HG03469 (cell line): ENCODE data around the gene NDUFB10.
"Not testable (repeated sequence)": the region's sequence is repeated elsewhere in the genome, so short reads cannot be mapped to it uniquely, and the experiment has no call there.

Experiments
- ATAC-seq: cut with Tn5 transposase; IDR thresholded peaks from one replicate; pipeline ENCODE4 v1.9.1; 2021; ENCODE audit warnings: mild to moderate bottlenecking, moderate library complexity, moderate number of reproducible peaks; ENCODE audit not compliant: unreplicated experiment

The NDUFB10 gene

GRCh38 chr16:1959269-1960039 lies at the start of gene NDUFB10:
Gene NDUFB10, plus strand, starts transcription at chr16:1959538. Its CDS starts 87 bp downstream, at chr16:1959625.
- peak; percentile 46 for ATAC-seq

DNA sequence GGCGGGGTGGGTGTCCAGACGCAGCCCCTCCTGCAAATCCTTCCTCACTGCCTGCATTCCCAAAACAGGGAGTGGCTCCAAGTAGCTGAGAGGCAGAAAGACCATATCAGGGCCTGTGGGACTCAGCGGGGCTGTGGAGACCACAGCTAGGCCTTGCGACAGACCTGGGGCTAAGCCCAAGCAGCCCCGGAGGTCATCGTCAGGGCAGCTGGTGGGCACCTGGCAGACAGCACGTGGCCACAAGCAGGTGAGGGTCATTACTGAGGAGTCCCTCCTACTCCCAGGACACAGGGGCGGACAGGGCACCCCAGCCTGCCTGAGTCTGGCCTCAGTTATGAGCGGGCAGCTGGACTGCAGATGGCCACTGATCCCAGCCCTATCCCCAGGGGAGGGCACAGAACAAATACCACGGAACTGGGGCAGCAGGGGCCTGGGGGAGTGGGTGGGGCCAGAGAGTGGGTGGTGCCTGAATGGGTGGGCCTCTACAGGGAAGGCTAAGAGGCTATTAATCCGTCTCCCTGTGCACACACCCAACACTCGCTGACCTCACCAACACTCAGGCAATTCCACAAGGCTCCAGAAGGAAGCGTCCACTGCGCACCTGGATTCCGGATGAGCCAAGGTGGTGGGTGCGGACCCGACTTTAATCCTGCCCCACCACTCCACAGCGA lies 49.6 kb upstream of the NDUFB10 start:
- ATAC-seq: no peak

- ATAC-seq: no peak
These were observed 47.7 kb upstream of the NDUFB10 start for GRCh38 chr16:1911467-1912214.

DNA sequence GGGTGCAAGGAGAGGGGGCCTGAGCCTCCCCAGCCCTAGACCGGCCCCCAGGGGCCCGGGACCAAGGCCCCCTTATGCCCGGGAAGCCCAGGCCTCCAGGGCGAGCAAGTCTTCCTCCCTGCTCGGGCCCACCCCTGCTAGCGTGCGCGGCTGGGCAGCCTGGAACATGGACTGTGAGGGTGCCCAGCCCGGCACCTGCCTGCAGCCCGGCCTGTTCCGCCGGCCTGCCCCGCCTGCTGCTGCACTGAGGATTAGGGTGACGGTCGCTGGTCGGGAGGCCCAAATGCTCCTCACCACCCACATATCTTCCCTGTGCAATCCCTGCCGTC lies 47.2 kb upstream of the NDUFB10 start:
- ATAC-seq: no peak

- ATAC-seq: no peak
These were observed 45.8 kb upstream of the NDUFB10 start for GRCh38 chr16:1913327-1914083.

- ATAC-seq: no peak
These were observed 45.2 kb upstream of the NDUFB10 start for GRCh38 chr16:1914084-1914608.

- no peak for ATAC-seq
These were observed 44.4 kb upstream of the NDUFB10 start for GRCh38 chr16:1914988-1915387.

GRCh38 chr16:1915732-1916639 lies 43.4 kb upstream of the NDUFB10 start:
- ATAC-seq: no peak

GRCh38 chr16:1916640-1916990 lies 42.7 kb upstream of the NDUFB10 start:
- no peak for ATAC-seq

DNA sequence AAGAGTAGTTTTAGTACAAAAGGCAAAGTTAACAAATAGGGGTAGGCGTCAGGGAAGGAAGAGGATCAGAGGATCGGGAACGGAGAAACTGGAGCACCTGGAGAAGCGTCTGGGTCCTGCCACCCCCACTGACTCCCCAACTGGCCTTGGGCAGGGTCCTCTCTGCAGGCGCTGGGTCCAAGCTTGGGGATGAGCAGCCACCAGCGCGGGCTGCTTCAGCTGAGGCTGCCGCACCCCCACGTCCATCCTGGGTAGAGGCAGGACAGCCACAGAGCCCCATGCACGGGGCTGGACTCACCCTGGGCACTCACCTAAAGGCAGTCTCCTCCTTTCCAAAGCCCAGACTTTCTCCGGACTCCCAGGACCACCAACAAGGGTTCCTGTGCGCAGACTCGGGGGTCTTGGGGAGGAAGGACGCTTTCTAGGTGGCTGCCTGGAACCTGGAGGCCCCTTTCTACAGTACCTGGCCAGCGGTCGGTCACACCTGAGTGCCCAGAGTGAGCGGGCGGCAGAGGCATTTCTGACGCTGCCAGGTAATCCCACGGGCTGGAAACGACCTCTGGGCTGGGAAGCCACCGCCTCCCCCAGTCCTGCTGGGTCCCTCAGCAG lies 42.2 kb upstream of the NDUFB10 start:
- ATAC-seq: no peak

GRCh38 chr16:1917665-1918350 lies 41.5 kb upstream of the NDUFB10 start:
- ATAC-seq: no peak

- ATAC-seq: no peak
These were observed 40.7 kb upstream of the NDUFB10 start, which contains the start of gene HS3ST6 for GRCh38 chr16:1918351-1919326. Gene HS3ST6, minus strand, starts transcription at chr16:1918415. Its CDS starts 92 bp downstream, at chr16:1918323.

- no peak for ATAC-seq
These were observed 39.9 kb upstream of the NDUFB10 start for GRCh38 chr16:1919327-1919998.

- ATAC-seq: not testable (repeated sequence)
These were observed 39.2 kb upstream of the NDUFB10 start for GRCh38 chr16:1920122-1920521.

- no peak for ATAC-seq
These were observed 38.6 kb upstream of the NDUFB10 start for GRCh38 chr16:1920727-1921171.

DNA sequence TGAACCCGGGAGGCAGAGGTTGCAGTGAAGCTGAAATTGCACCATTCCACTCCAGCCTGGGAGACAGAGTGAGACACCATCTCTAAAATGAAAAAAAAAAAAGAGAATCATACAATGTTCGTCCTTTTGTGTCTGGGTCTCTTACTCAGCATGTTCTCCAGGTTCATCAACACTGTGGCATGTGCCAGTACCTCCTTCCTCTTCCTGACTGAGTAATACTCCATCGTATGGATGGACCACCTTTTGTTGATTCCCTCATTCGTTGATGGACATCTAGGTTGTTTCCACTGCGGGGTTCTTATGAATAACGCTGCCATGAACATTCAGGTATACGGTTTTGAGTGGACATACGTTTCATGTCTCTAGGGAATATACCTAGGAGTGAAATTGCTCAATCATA lies 37.0 kb upstream of the NDUFB10 start:
- ATAC-seq: no peak
